Mucosa of descending colon (tissue), 3 donors: ENCODE measurements around the gene KRT84. TPM values are rescaled to one million over a fixed set of nuclear protein-coding genes. Genes with fewer than 3 reads are reported as not detected.

Source experiments
- ATAC-seq: fragments of 200-7000 bp; cut with Tn5 transposase; one replicate; pipeline ENCODE4 v1.9.1; 2020; ENCODE audit warnings: mild to moderate bottlenecking, moderate library complexity
- DNase-seq, 3 donors: peaks; one replicate each; pipeline ENCODE4 v3.0.0-alpha.2; 2020
- H3K36me3 ChIP-seq: fragments of 200-600 bp; one replicate; pipeline ENCODE4 v1.8.0; 2021; ENCODE audit warnings: low read depth, mild to moderate bottlenecking
- H3K4me1 ChIP-seq: fragments of 200-600 bp; one replicate; pipeline ENCODE4 v1.8.0; 2021; ENCODE audit warnings: low read depth, mild to moderate bottlenecking
- H3K4me3 ChIP-seq: fragments of 200-600 bp; one replicate; pipeline ENCODE4 v1.8.0; 2021; ENCODE audit warnings: mild to moderate bottlenecking
- H3K9me3 ChIP-seq: fragments of 200-600 bp; one replicate; pipeline ENCODE4 v1.8.0; 2021; ENCODE audit warnings: mild to moderate bottlenecking
- intact Hi-C, 2 donors: fragments of 100-400 bp; cut with DNase I in 1 of 2; cut with micrococcal nuclease in 1 of 2; formaldehyde crosslinking; loops; one replicate each; pipeline versions ENCODE4 v1.11.0 to v1.11.1; 2022; cut with DNase I, micrococcal nuclease
- total RNA-seq, 3 donors: library from RNA; stranded (reverse); fragmentation: NEBNext Ultra II Directional in 2 of 3; extraction: Animal tissue kit (Norgen Biotek cat#: 25700) in 2 of 3; gene quantifications; one replicate each; pipeline versions ENCODE4 v1.2.1 to v1.2.4, GENCODE V29; 2021 to 2023
- TF ChIP-seq, protein P1 (sequence below): fragments of 200-600 bp; IDR thresholded peaks from one replicate; pipeline ENCODE4 v1.8.0; 2022; ENCODE audit warnings: antibody characterized with exemption, mild to moderate bottlenecking
- donor health status: DM: no; HTN: no; CAD: no; lungs with moderate emphysema.
- donor health status: DM: no; HTN: no; CAD: no.
- donor health status: DM: no; HTN: yes; CAD: no.

Gene KRT84
- total RNA-seq, 3 donors from 2014 or later = not detected

DNA sequence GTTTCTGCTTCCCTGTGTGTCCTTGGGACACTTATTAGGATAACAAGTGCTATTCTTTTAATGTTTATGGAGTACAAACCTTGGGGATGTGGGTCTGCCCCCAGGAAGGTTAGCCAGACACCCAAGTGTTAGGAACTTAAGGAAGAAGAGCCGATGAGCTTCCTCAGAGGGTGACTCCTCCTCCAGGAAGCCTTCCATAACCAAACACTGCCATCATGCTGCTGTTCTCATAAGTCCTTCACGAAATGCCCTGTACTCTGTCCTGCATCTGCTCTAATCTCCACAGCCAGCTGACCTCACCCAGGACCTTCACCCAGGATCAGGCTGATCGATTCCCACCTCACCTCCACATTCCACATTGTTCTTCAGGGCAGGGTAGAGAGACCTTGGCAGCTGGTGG, 16.9 kb downstream of the KRT84 start:
- H3K4me3 ChIP-seq = no peak overlapping the region
- intact Hi-C loops = loop anchor here in 1 of 2 donors (10.0 kb wide), 1 partner anchor 506 kb away; no protein-coding TSS in a partner anchor
- no peaks in the 10 kb centered on the region for H3K4me1 ChIP-seq
- DNase-seq (no peak), ATAC-seq (no peak)
- no peaks in the 10 kb centered on the region for H3K9me3 ChIP-seq
- TF ChIP-seq, protein P1, sequence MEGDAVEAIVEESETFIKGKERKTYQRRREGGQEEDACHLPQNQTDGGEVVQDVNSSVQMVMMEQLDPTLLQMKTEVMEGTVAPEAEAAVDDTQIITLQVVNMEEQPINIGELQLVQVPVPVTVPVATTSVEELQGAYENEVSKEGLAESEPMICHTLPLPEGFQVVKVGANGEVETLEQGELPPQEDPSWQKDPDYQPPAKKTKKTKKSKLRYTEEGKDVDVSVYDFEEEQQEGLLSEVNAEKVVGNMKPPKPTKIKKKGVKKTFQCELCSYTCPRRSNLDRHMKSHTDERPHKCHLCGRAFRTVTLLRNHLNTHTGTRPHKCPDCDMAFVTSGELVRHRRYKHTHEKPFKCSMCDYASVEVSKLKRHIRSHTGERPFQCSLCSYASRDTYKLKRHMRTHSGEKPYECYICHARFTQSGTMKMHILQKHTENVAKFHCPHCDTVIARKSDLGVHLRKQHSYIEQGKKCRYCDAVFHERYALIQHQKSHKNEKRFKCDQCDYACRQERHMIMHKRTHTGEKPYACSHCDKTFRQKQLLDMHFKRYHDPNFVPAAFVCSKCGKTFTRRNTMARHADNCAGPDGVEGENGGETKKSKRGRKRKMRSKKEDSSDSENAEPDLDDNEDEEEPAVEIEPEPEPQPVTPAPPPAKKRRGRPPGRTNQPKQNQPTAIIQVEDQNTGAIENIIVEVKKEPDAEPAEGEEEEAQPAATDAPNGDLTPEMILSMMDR = no peak
- H3K36me3 ChIP-seq = no peaks in the 10 kb centered on the region

DNA sequence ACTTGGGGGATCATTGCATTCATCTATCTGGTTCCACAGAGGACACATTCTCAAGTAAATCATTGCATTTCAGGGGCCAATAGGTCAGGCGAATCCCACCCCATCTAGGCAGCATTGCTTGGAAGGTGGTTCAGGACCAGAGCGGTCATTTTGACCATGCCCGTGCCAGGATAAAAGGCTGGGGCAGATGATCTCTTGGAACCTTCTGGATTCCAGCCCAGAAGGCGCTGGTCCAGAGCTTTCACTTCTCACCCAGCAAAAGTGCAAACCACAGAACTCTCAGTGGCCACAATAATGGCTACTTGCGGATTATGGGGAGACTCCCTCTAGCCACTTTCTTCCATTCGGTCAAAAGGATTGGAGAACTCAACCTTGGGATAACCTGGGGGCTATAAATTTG, 17.6 kb downstream of the KRT84 start:
- DNase-seq = no peak
- Histone ChIP-seq H3K9me3 (no peaks in the 10 kb centered on the region), H3K36me3 (no peaks in the 10 kb centered on the region), H3K4me1 (no peaks in the 10 kb centered on the region), H3K4me3 (no peak overlapping the region)
- intact Hi-C loops = loop anchor here in 1 of 2 donors (10.0 kb wide), 1 partner anchor 507 kb away; no protein-coding TSS in a partner anchor
- TF ChIP-seq, protein P1 = no peak
- no peak for ATAC-seq

DNA sequence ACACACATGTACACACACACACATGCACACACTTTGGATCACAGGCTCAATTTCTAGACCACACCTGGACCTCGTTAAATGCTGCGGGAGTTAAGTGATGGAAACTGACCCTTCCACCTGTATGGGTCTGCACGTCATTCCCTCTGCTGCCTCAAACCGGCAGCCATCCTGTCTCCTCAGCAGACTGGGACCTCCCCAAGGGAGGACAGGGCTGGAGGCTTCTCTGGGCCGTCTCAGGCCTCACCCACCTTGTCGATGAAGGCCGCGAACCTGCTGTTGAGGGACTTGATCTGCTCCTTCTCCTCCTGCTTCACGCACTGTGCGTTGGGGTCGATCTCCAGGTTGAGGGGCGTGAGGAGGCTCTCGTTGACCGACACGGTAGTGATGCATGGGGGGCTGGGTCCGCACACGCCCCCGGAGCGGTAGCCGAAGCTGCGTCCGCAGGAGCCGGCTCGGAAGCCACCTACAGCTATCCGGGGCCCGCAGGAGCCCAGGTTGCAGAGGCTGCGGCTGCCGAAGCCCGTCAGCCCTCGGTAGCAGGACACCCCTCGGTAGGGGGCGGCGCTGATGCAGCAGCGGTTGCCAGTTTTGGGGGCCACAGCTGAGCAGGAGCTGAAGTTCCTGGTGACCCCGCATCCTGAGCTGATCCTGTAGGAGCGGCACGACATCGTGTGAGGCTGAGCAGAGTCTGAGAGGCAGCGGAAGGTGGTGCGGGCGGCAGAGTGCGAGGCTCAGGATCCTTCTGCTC, 18.5 kb downstream of the KRT84 start, which contains the start of gene KRT85:
Gene KRT85, minus strand, starts transcription at position 744 of the 748 bp plus-strand sequence. Its CDS starts 76 bp downstream, at position 668.
- TF ChIP-seq, protein P1 = no peak
- Histone ChIP-seq H3K4me3 (no peak within 1 kb of the TSS), H3K36me3 (no peaks in the 10 kb centered on the region), H3K9me3 (no peaks in the 10 kb centered on the region), H3K4me1 (no peaks in the 10 kb centered on the region)
- DNase-seq (no peak), ATAC-seq (no peak)
- intact Hi-C loops = loop anchor here in 1 of 2 donors (10.0 kb wide), 1 partner anchor 508 kb away; no protein-coding TSS in a partner anchor

DNA sequence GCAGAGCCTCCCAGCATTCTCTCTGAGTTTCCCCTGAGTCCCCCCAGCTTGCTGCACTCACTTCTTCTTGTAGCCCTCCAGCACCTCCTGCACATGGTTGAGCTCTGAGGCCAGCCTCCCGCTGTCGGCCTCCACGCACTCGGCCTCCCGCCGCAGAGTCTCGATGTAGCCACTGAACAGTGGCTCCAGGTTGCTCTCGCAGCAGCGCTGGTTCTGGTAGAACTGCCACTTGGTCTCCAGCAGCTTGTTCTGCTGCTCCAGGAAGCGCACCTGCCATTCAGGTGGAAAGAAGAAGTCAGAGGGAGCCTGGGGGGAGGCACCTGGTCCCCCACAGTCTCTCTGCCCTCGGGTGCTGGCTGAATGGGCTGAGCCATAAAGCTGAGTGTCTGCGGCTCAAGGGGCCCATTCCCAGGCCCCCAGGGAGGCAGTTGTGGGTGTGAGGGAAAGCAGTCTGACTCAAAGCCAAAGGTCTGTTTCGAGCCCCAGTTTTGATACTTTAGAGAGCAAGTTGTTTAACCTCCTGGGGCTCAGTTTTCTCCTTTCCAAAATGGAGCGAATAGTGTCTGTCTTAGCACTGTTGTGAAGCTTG, 20.5 kb downstream of the KRT84 start:
- no peaks in the 10 kb centered on the region for H3K9me3 ChIP-seq
- no peaks in the 10 kb centered on the region for H3K4me1 ChIP-seq
- no peak for DNase-seq
- H3K4me3 ChIP-seq = no peak overlapping the region
- H3K36me3 ChIP-seq = no peaks in the 10 kb centered on the region
- intact Hi-C loops = loop anchor here in 1 of 2 donors (10.0 kb wide), 1 partner anchor 510 kb away; no protein-coding TSS in a partner anchor
- ATAC-seq = no peak
- TF ChIP-seq, protein P1 = no peak

DNA sequence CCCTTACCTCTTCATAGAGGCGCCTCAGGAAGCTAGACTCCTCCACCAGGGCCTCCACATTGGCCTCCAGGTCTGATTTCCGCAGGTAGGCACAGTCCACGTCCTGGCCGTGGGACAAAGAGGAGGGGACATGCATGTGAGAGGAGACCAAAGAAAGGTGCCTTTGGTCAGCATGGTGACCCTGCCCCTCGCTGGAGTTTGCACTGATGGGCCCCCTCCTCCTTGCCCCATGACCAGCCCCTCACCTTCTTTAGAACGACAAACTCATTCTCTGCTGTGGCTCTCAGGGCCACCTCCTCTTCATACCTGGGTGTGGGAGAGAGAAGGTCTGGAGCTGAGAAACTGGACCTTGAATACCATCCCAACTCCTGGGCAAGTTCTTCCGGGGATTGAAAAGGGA, 21.4 kb downstream of the KRT84 start:
- no peaks in the 10 kb centered on the region for H3K36me3 ChIP-seq
- intact Hi-C loops = loop anchor here in 1 of 2 donors (10.0 kb wide), 1 partner anchor 511 kb away; no protein-coding TSS in a partner anchor
- ATAC-seq (no peak), DNase-seq (no peak)
- TF ChIP-seq, protein P1 = no peak
- no peaks in the 10 kb centered on the region for H3K4me1 ChIP-seq
- H3K9me3 ChIP-seq = no peaks in the 10 kb centered on the region
- H3K4me3 ChIP-seq = no peak overlapping the region
